A673 (cell line): ENCODE data around the gene ZNF692.
"Not testable (repeated sequence)": the region's sequence is repeated elsewhere in the genome, so short reads cannot be mapped to it uniquely, and the experiment has no call there.

Experiments
- CTCF ChIP-seq: fragments of 300-800, 200-600 bp; sonication (generic); conservative IDR thresholded peaks from 2 replicates; pipeline ENCODE4 v1.5.1; 2017; ENCODE audit warnings: low read depth, mild to moderate bottlenecking, antibody characterized with exemption, low read length, moderate library complexity, mixed read lengths
- EZH2 ChIP-seq: fragments of 200-600 bp; sonication (generic); IDR thresholded peaks from 2 replicates; pipeline ENCODE4 v1.6.1; 2017; ENCODE audit warnings: borderline replicate concordance, low read depth, mild to moderate bottlenecking, mixed read lengths, antibody characterized with exemption, low read length; ENCODE audit not compliant: poor library complexity, severe bottlenecking

DNA sequence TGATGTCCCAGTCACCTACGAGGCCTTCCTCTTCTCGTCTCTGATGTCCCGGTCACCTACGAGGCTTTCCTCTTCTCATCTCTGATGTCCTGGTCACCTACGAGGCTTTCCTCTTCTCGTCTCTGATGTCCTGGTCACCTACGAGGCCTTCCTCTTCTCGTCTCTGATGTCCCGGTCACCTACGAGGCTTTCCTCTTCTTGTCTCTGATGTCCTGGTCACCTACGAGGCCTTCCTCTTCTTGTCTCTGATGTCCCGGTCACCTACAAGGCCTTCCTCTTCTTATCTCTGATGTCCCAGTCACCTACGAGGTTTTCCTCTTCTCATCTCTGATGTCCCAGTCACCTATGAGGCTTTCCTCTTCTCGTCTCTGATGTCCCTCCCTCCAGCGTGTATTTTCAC, 55.4 kb downstream of the ZNF692 start:
- not testable (repeated sequence) for TF ChIP-seq EZH2, CTCF
